Neutrophil (primary cell): ENCODE results near the gene ZNF415.

Experiments used
- H3K27ac ChIP-seq: fragments of 200-600 bp; sonication (generic); 2 replicates; pipeline ENCODE4 v1.5.1; 2016; ENCODE audit warnings: mild to moderate bottlenecking, moderate library complexity
- H3K27me3 ChIP-seq: fragments of 200-600 bp; sonication (generic); 2 replicates; pipeline ENCODE4 v1.6.0; 2016; ENCODE audit warnings: mild to moderate bottlenecking
- H3K36me3 ChIP-seq: fragments of 200-600 bp; sonication (generic); 2 replicates; pipeline ENCODE4 v1.5.1; 2017
- H3K4me1 ChIP-seq, 2 experiments: fragments of 200-600 bp in 1 of 2; sonication (generic) in 1 of 2; 1 replicate in 1 of 2; 2 replicates in 1 of 2; pipeline versions ENCODE4 v1.5.1 to v1.6.1; 2013 to 2016; ENCODE audit warnings: low read depth in 1 of 2, low read length in 1 of 2, mild to moderate bottlenecking in 1 of 2, moderate library complexity in 1 of 2; ENCODE audit not compliant: control insufficient read depth in 1 of 2, insufficient read depth in 1 of 2
- H3K4me3 ChIP-seq, 2 experiments: fragments of 200-600 bp in 1 of 2; sonication (generic) in 1 of 2; 1 replicate in 1 of 2; 2 replicates in 1 of 2; pipeline ENCODE4 v1.5.1; 2013 to 2016; ENCODE audit warnings: low read depth in 1 of 2, low read length in 1 of 2, mild to moderate bottlenecking in 1 of 2, moderate library complexity in 1 of 2
- H3K9me3 ChIP-seq: fragments of 200-600 bp; sonication (generic); 2 replicates; pipeline ENCODE4 v1.5.1; 2016
- TF ChIP-seq, protein P1 (sequence below): fragments of 200-600 bp; sonication (generic); IDR thresholded peaks from 2 replicates; pipeline ENCODE4 v1.5.1; 2016; ENCODE audit warnings: antibody characterized with exemption

The ZNF415 gene

GRCh38 chr19:53079313-53079924 is 53.3 kb downstream of the ZNF415 start:
- Histone ChIP-seq H3K27ac (no peak overlapping the region), H3K9me3 (peaks cover 32% of the 10 kb centered on the region), H3K36me3 (peaks cover 32% of the 10 kb centered on the region), H3K4me3 (no peak overlapping the region), H3K4me1 (no peaks in the 10 kb centered on the region), H3K27me3 (no peaks in the 10 kb centered on the region)
- TF ChIP-seq, protein P1, sequence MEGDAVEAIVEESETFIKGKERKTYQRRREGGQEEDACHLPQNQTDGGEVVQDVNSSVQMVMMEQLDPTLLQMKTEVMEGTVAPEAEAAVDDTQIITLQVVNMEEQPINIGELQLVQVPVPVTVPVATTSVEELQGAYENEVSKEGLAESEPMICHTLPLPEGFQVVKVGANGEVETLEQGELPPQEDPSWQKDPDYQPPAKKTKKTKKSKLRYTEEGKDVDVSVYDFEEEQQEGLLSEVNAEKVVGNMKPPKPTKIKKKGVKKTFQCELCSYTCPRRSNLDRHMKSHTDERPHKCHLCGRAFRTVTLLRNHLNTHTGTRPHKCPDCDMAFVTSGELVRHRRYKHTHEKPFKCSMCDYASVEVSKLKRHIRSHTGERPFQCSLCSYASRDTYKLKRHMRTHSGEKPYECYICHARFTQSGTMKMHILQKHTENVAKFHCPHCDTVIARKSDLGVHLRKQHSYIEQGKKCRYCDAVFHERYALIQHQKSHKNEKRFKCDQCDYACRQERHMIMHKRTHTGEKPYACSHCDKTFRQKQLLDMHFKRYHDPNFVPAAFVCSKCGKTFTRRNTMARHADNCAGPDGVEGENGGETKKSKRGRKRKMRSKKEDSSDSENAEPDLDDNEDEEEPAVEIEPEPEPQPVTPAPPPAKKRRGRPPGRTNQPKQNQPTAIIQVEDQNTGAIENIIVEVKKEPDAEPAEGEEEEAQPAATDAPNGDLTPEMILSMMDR: no peak

- Histone ChIP-seq H3K4me1 (no peaks in the 10 kb centered on the region), H3K4me3 (no peak overlapping the region), H3K36me3 (peaks cover 32% of the 10 kb centered on the region), H3K27me3 (no peaks in the 10 kb centered on the region), H3K27ac (no peak overlapping the region), H3K9me3 (peaks cover 38% of the 10 kb centered on the region)
- TF ChIP-seq, protein P1: no peak
These were observed 54.0 kb downstream of the ZNF415 start for GRCh38 chr19:53078668-53079067.

DNA sequence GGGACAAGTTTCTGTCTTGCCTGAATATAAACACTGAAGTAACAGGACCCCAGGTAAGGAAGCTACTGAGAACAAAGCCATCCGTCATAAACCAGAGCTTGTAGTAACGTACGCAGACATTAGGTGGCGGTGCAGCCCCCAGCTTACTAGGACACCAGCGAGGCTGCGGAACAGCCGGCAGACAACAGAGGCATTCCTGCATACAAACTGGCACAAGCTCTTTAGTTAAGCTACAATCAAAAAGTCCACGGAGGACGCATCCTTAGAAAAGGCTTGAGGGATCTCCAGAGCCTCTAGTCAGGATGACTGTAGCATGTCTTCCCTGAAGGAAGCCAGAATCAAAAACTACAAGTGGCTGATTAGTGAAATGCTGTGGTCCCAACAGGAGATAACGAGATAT is 55.7 kb downstream of the ZNF415 start:
- Histone ChIP-seq H3K27ac (no peak overlapping the region), H3K9me3 (peaks cover 45% of the 10 kb centered on the region), H3K36me3 (peaks cover 34% of the 10 kb centered on the region), H3K4me3 (no peak overlapping the region), H3K27me3 (no peaks in the 10 kb centered on the region), H3K4me1 (no peaks in the 10 kb centered on the region)
- TF ChIP-seq, protein P1: no peak

DNA sequence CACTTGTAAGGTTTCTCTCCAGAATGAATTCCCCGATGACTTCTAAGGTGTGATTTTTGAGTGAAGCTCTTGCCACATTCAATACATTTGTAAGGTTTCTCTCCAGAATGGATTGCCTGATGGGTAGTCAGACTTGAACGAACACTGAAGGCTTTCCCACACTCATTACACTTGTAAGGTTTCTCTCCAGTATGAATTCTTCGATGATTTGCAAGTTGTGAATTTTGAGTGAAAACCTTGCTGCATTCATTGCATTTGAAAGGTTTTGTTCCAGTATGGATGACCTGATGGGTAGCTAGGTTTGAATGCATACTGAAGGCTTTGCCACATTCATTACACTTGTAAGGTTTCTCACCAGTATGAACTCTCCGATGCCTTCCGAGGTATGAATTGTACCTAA is 63.9 kb downstream of the ZNF415 start:
- TF ChIP-seq, protein P1: no peak
- H3K27ac ChIP-seq: no peak overlapping the region
- no peaks in the 10 kb centered on the region for H3K4me1 ChIP-seq
- no peak overlapping the region for H3K4me3 ChIP-seq
- H3K9me3 ChIP-seq: peaks cover 75% of the 10 kb centered on the region
- H3K27me3 ChIP-seq: no peaks in the 10 kb centered on the region
- H3K36me3 ChIP-seq: peaks cover 49% of the 10 kb centered on the region

DNA sequence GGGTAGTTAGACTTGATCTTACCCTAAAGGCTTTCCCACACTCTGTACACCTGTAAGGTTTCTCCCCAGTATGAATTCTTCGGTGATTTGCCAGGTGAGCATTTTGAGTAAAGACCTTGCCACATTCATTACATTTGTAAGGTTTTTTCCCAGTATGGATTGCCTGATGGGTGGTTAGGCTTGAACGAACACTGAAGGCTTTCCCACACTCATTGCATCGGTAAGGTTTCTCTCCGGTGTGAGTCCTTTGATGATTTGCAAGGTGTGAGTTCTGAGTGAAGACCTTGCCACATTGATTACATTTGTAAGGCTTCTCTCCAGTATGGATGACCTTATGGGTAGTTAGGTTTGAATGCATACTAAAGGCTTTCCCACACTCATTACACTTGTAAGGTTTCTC is 64.5 kb downstream of the ZNF415 start:
- Histone ChIP-seq H3K9me3 (peaks cover 76% of the 10 kb centered on the region), H3K27ac (no peak overlapping the region), H3K27me3 (no peaks in the 10 kb centered on the region), H3K36me3 (peaks cover 43% of the 10 kb centered on the region), H3K4me3 (no peak overlapping the region), H3K4me1 (no peaks in the 10 kb centered on the region)
- TF ChIP-seq, protein P1: no peak
